Activated CD4-positive, alpha-beta T cell treated with anti-CD3 and anti-CD28 coated beads, Interleukin-2, Interleukin-4, amounts not matched to agents 100 ng/mL and 50 ng/mL, durations not matched to agents 16 hours and 8 hours (primary cell): Measurements from ENCODE around the gene KCNIP2.
"Not testable (repeated sequence)": the region's sequence is repeated elsewhere in the genome, so short reads cannot be mapped to it uniquely, and the experiment has no call there.

ENCODE experiments used
- DNase-seq: peaks from one replicate; pipeline ENCODE4 v3.0.0-alpha.2; 2020; ENCODE audit warnings: low spot score

The KCNIP2 gene

GRCh38 chr10:101828766-101829551 lies 14.6 kb downstream of the KCNIP2 start:
- no peak for DNase-seq

- DNase-seq: no peak
Measured at GRCh38 chr10:101827919-101828600, 15.5 kb downstream of the KCNIP2 start.

- no peak for DNase-seq
Measured at GRCh38 chr10:101826852-101827434, 16.7 kb downstream of the KCNIP2 start.

DNA sequence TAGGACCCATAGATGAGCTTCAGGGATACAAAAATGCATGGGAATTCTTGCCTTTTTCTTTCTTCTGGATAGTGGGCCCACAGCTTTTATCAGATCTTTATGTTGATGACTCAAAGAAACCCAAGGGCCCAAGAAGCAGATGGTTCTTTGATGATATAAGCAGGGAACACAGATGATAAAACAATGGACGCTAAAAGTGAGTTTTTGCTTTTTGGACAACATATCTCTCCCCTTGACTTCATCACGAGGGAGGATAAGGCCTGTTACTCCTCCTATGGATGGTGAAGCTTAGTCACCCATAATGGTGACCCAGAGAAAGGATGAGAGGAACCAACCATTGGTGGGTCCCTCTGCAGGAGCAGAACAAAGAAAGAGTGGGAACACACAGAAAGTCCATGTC lies 18.9 kb downstream of the KCNIP2 start:
- no peak for DNase-seq

DNA sequence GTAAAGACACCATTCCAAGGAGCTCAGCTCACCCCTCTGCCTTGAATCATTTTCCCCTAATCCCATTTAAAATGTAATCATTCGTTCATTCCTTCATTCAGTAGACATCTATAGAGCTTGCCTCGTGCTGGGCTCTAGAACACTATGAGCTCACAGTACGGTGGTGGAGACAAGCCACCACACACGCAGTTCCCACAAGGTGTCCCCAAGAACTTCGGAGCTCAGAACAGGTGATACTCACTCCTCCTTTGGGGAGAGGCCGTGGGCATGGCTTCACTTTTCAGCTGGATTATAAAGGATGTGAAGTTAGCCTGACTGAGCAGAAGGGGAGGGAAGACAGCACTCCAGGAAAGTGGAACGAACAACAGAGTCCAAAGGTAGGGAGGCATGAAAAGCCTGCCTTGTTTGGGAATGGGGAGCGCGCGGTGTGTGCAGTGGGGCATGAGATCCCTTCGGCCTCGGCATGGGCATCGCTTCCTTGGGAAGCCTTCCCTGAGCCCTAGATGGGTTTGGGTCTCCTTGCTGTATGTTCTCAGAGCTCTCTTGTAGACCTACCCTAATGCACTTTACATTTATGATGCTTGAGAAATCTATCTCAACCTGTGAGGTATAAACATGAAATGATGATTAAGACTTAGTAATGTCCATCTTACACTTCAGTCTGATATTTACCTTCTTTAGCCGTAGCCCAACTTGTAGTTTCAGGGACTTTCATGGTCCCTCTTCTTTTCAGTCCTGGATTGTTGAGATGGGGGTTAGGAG lies 24.5 kb downstream of the KCNIP2 start:
- peak; percentile 38 for DNase-seq

DNA sequence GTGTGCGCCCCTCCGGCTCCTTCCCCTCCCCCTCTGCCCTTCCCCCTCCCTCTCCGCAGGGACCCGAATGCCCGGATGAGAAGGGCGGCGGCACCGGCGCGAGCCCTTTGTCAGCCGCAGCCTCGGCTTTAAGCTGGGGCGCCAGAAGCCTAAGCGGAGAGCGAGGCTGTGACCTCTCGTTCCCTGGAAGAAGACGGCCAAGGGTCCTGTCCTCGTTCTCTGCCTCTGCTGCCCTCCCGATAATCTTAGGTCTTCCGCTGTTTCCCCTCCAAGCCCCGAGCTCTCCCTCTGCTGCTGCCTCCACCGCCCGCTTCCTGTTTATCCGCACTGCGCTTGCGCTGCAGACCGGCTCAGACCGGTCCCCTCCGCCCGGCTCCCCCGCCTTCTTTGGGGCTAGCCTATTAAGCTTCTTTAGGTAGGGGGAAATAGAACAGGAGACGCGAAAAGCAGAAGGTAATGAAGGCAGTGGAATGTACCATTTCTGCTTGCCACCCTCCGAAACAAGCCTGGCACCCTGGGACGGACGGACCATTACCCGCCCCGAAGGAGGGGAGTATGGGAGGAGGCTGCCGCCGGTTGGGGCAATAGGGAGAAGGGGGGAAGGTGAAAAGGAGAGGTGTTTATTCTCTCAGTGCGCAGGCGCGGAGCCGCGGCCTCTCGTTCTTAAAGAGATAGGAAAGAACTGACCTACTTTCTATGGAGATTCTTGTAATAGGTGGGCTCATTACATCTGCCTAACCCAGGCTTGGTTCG lies 25.3 kb downstream of the KCNIP2 start, which contains the start of gene OGA:
Gene OGA, minus strand, starts transcription at position 326 of the 753 bp plus-strand sequence. CDS start 422 bp downstream, outside the sequence.
- peak; percentile 99 for DNase-seq

- peak; percentile 34 for DNase-seq
Measured at GRCh38 chr10:101817337-101818118, 26.1 kb downstream of the KCNIP2 start.

GRCh38 chr10:101816913-101817336 lies 26.7 kb downstream of the KCNIP2 start:
- DNase-seq: peak; percentile 31

- DNase-seq: no peak
Measured at GRCh38 chr10:101816376-101816775, 27.2 kb downstream of the KCNIP2 start.

GRCh38 chr10:101814466-101815071 lies 29.0 kb downstream of the KCNIP2 start:
- DNase-seq: peak; percentile 35

DNA sequence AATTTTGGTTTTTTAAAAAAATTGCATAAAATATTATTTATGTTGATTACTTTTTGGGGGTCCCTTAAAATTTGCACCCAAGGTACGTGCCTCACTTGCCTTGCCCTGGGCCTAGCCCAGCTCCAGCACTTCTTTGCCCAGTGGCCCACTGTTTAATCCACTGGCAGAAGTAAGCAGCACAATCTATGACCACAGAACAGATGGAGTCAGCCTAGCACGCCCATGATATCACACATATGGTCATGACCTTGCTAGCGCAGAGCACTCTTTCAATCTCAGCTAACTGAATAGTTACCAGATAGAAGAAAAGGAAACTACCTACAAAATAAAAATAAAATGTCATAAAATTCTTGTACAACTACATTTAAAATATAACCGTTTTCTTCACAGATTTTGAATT lies 31.0 kb downstream of the KCNIP2 start:
- DNase-seq: no peak

- no peak for DNase-seq
Measured at GRCh38 chr10:101807158-101807557, 36.4 kb downstream of the KCNIP2 start.

DNA sequence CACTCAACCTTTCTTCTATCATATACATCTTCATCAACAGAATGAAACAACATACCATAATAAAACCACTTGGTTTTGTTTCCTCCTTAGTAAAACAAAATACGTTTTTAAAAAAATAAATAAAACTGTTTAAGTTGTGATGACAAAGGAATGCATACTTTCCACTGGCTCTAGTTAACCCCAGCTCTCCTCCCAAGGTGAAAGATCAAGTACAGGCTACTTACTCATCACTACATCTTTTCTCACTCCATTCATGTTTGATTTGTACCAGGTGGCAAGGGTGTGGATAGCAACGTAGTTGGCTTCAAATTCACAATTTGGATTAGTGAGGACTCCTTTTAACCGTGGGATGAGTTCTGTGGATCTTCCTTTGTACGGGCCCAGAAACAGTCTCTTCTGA lies 40.1 kb downstream of the KCNIP2 start:
- DNase-seq: no peak

- no peak for DNase-seq
Measured at GRCh38 chr10:101797403-101798059, 46.1 kb downstream of the KCNIP2 start.

DNA sequence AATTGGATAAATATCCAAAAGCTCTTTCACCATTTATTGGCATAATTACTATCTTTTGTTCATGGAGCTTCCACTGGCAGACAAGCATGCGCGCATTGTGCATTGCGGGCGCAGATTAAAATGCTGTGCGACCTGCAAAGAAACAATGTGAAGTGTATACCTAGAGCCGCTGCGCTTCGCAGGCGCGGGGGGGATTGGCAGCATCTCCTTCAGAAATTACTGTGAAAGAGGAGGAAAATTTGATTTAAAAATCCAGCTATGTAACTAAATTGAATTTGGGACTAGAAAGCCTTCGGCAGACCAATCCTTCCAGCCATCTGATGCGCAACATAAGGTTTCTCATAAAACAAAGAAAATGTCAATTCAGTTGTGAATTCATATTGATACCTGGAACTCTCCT lies 50.1 kb downstream of the KCNIP2 start:
- DNase-seq: no peak

DNA sequence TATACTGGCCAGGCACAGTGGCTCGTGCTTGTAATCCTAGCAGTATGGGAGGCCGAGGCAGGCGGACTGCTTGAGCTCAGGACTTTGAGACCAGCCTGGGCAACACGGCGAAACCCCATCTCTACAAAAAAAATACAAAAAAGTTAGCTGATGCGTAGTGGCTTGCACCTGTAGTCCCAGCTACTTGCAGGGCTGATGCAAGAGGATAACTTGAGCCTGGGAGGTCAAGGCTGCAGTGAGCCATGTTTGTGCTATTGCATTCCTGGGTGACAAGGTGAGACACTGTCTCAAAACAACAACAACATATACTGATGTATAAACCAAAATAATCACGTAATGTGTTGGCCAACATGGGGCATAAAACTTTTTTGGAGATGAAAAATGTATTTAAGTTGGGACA lies 53.9 kb downstream of the KCNIP2 start:
- DNase-seq: no peak

DNA sequence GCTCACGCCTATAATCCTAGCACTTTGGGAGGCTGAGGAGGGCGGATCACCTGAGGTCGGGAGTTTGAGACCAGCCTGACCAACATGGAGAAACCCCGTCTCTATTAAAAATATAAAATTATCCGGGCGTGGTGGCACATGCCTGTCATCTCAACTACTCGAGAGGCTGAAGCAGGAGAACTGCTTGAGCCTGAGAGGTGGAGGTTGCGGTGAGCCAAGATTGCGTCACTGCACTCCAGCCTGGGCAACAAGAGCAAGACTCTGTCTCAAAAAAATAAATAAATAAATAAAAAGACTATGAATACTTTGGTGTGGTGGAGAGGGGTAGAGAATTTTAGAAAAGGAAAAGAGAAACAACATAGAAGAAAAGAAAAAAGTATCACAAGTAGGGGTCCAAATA lies 54.4 kb downstream of the KCNIP2 start:
- not testable (repeated sequence) for DNase-seq

- DNase-seq: no peak
Measured at GRCh38 chr10:101785801-101786200, 57.8 kb downstream of the KCNIP2 start.

- no peak for DNase-seq
Measured at GRCh38 chr10:101784558-101784957, 59.0 kb downstream of the KCNIP2 start.

DNA sequence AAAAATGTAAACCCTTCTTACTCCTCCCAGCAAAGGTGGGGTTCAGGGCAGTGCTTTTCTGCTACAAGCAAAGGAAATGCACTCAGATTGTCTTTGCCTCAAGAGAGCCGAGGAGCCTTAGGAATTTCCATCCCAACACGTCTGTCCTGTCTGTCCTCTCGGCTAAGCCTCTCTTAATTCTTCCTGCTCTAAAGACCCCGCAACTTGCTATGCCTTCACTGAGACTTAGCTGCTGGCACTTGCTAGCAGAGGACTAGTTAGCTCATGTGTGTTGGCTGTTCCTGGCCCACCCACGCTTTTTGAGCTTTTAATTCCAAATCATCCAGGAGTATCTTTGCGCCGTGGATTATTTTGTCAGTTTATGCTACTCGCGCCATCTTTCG lies 59.9 kb downstream of the KCNIP2 start:
- no peak for DNase-seq
